Loucy (cell line): Measurements from ENCODE around the gene ADAMTS12.
"Not testable (repeated sequence)": the region's sequence is repeated elsewhere in the genome, so short reads cannot be mapped to it uniquely, and the experiment has no call there.

Source experiments
- H2AFZ ChIP-seq: fragments of 200-600 bp; sonication (generic); 2 replicates; pipeline ENCODE4 v1.6.0; 2016; ENCODE audit warnings: antibody characterized with exemption, mild to moderate bottlenecking, low read length, moderate library complexity
- H3F3A ChIP-seq: fragments of 200-600 bp; 2 replicates; pipeline ENCODE4 v1.6.0; 2016; ENCODE audit warnings: antibody characterized with exemption, low read depth, mild to moderate bottlenecking
- H3K27me3 ChIP-seq: fragments of 200-600 bp; sonication (generic); 2 replicates; pipeline ENCODE4 v1.6.1; 2014; ENCODE audit warnings: low read length, mild to moderate bottlenecking; ENCODE audit not compliant: insufficient read depth, poor library complexity, severe bottlenecking
- H3K36me3 ChIP-seq: fragments of 200-600 bp; sonication (generic); 2 replicates; pipeline ENCODE4 v1.6.1; 2016; ENCODE audit warnings: low read length; ENCODE audit not compliant: insufficient read depth
- H3K4me1 ChIP-seq: fragments of 200-600 bp; sonication (generic); 2 replicates; pipeline ENCODE4 v1.5.1; 2014; ENCODE audit warnings: low read length, mild to moderate bottlenecking; ENCODE audit not compliant: insufficient read depth, poor library complexity, severe bottlenecking
- H3K4me2 ChIP-seq: fragments of 200-600 bp; sonication (generic); 2 replicates; pipeline ENCODE4 v1.6.0; 2014; ENCODE audit warnings: antibody characterized with exemption, low read length, low read depth, mild to moderate bottlenecking; ENCODE audit not compliant: poor library complexity, severe bottlenecking
- H3K4me3 ChIP-seq: fragments of 200-600 bp; sonication (generic); 2 replicates; pipeline ENCODE4 v1.5.1; 2014; ENCODE audit warnings: low read length, mild to moderate bottlenecking, mixed read lengths; ENCODE audit not compliant: poor library complexity, severe bottlenecking
- H3K79me2 ChIP-seq: fragments of 200-600 bp; sonication (generic); 2 replicates; pipeline ENCODE4 v1.6.1; 2014; ENCODE audit warnings: low read length; ENCODE audit not compliant: insufficient read depth
- H3K9ac ChIP-seq: fragments of 200-600 bp; sonication (generic); 2 replicates; pipeline ENCODE4 v1.6.0; 2014; ENCODE audit warnings: mild to moderate bottlenecking, low read depth, low read length, moderate library complexity; ENCODE audit not compliant: poor library complexity, severe bottlenecking
- H3K9me2 ChIP-seq: fragments of 200-600 bp; sonication (generic); replicated peaks from 2 replicates; pipeline ENCODE4 v1.6.1; 2016; ENCODE audit warnings: low read depth, low read length, mixed read lengths
- H3K9me3 ChIP-seq: fragments of 200-600 bp; sonication (generic); 2 replicates; pipeline ENCODE4 v1.6.1; 2014; ENCODE audit warnings: mild to moderate bottlenecking, antibody characterized with exemption, low read length, low read depth; ENCODE audit not compliant: insufficient read depth
- H4K20me1 ChIP-seq: fragments of 200-600 bp; sonication (generic); 2 replicates; pipeline ENCODE4 v1.6.0; 2014; ENCODE audit warnings: antibody characterized with exemption, low read length, mild to moderate bottlenecking; ENCODE audit not compliant: insufficient read depth, poor library complexity, severe bottlenecking
- EZH2phosphoT487 ChIP-seq: fragments of 200-600 bp; IDR thresholded peaks from 2 replicates; pipeline ENCODE4 v1.6.1; 2018; ENCODE audit warnings: antibody characterized with exemption, mild to moderate bottlenecking, moderate library complexity, borderline replicate concordance
- TF ChIP-seq, protein P1 (sequence below): fragments of 200-600 bp; sonication (generic); conservative IDR thresholded peaks from 2 replicates; pipeline ENCODE4 v1.5.1; 2014; ENCODE audit warnings: mild to moderate bottlenecking, antibody characterized with exemption, low read length

Gene ADAMTS12

DNA sequence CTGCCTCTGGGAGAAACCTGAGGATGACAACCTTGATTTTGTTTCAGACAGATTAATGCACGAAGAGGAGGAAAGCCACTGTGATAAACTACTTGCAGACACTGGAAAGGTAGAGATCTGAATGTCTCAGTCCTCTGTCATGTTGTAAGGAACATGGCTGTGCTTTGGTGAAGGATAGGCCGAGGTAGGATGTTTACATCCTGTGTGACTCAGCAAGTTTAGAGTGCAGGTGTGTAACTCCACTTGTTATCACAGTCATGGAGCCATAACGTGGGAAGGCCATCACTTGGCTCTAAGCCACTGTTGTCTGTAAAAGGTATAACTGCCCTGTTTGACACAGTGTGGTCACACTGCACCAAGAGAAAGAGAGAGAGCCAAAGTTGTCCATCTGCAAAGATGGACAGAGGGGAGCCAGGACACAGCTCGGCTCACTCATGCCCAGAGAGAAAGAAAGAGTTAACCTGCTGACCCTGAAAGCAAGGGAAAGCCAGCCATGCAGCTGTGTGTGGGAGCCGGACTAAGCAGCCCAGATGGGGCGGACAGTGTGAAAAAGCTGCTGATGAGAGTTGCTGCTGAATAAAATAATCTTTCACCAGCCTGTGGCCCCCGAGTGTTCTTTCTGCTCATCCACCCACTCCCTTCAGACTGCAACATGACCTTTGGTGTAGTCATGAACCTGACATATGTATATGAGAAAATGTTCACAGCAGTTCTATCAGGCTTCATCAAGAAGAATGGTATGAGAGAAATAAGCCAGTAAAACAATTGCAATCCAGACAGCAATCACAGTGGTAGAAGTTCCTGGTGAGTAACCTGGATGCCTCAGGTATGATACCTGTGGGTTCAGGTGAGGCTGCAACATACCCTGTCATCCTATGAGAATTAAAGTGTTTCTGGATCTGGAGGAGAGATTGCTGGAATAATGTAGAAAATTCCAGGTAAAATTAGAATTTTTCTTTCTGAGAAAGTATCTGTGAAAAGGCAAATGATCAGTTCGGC lies 335.2 kb downstream of the ADAMTS12 start:
- Histone ChIP-seq H3K9me2 (no peaks in the 10 kb centered on the region), H3K36me3 (no peaks in the 10 kb centered on the region), H3K4me3 (no peak overlapping the region), H4K20me1 (no peaks in the 10 kb centered on the region), H2AFZ (no peak overlapping the region), H3K9me3 (no peaks in the 10 kb centered on the region), H3K4me2 (no peak overlapping the region), H3K27me3 (no peaks in the 10 kb centered on the region), H3F3A (no peaks in the 10 kb centered on the region), H3K9ac (no peak overlapping the region), H3K79me2 (no peaks in the 10 kb centered on the region), H3K4me1 (no peaks in the 10 kb centered on the region)
- TF ChIP-seq EZH2phosphoT487 = no peak
- TF ChIP-seq, protein P1, sequence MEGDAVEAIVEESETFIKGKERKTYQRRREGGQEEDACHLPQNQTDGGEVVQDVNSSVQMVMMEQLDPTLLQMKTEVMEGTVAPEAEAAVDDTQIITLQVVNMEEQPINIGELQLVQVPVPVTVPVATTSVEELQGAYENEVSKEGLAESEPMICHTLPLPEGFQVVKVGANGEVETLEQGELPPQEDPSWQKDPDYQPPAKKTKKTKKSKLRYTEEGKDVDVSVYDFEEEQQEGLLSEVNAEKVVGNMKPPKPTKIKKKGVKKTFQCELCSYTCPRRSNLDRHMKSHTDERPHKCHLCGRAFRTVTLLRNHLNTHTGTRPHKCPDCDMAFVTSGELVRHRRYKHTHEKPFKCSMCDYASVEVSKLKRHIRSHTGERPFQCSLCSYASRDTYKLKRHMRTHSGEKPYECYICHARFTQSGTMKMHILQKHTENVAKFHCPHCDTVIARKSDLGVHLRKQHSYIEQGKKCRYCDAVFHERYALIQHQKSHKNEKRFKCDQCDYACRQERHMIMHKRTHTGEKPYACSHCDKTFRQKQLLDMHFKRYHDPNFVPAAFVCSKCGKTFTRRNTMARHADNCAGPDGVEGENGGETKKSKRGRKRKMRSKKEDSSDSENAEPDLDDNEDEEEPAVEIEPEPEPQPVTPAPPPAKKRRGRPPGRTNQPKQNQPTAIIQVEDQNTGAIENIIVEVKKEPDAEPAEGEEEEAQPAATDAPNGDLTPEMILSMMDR = no peak

DNA sequence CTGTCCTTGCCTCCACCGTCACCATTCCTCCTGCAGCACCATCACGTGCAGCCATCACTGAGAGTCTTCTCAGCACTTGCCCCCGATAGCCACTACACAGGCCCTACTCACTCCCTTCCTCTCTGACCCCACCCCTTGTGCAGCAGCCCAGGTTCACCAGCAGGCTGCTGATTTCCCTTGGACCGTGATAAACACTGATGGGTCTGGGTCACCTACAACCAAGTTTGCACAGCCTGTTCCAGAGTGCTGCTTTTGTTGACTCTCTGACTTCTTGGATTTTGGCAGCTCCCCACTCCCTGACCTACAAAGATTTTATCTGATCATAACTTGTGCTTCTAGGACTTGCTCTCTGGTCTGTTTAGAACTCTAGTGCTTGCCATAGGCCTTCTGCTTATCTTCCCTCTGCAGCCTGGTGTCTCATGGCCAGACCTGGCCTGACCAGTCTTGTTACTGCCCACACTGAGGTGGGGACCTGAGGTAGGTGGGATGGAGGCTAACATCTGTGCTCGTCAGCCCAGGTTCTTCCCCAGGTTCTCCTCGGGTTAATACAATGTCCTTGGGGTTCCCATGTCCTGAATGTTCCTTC lies 341.7 kb downstream of the ADAMTS12 start:
- Histone ChIP-seq H3F3A (no peaks in the 10 kb centered on the region), H3K9me3 (no peaks in the 10 kb centered on the region), H3K4me2 (no peak overlapping the region), H3K36me3 (no peaks in the 10 kb centered on the region), H3K4me3 (no peak overlapping the region), H3K4me1 (no peaks in the 10 kb centered on the region), H3K9ac (no peak overlapping the region), H2AFZ (no peak overlapping the region), H3K9me2 (no peaks in the 10 kb centered on the region), H3K79me2 (no peaks in the 10 kb centered on the region), H3K27me3 (no peaks in the 10 kb centered on the region), H4K20me1 (no peaks in the 10 kb centered on the region)
- TF ChIP-seq, protein P1 = no peak
- no peak for TF ChIP-seq EZH2phosphoT487

DNA sequence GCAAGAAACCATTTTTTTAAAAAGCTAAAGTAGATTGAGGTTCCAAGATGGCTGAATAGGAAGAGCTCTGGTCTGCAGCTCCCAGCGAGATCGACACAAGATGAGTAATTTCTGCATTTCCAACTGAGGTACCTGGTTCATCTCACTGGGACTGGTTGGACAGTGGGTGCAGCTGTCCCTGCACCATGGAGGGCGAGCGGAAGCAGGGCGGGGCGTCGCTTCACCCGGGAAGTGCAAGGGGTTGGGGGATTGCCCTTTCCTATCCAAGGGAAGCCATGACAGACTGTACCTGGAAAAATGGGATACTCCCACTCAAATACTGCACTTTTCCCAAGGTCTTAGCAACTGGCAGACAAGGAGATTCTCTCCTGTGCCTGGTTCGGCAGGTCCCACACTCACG lies 352.0 kb downstream of the ADAMTS12 start:
- not testable (repeated sequence) for H3K36me3 ChIP-seq, H3K4me1 ChIP-seq, H3K4me2 ChIP-seq, H4K20me1 ChIP-seq, H3K9ac ChIP-seq, H2AFZ ChIP-seq, H3K79me2 ChIP-seq, H3K9me2 ChIP-seq, H3K4me3 ChIP-seq, H3K9me3 ChIP-seq, H3K27me3 ChIP-seq, H3F3A ChIP-seq
